UCSD-AML1 (cell line): ENCODE measurements around the gene PAK3.

Experiments used
- DNase-seq: peaks from one replicate; lab custom pipeline; 2025; ENCODE audit not compliant: unreplicated experiment; lab: John Stamatoyannopoulos, UW

The PAK3 gene

GRCh38 chrX:111095974-111096895 is at the start of gene PAK3:
Gene PAK3, plus strand, starts transcription at chrX:111096191. Its CDS starts 26,913 bp downstream, at chrX:111123104.
- no peak for DNase-seq

GRCh38 chrX:111047575-111047974 is 48.4 kb upstream of the PAK3 start:
- DNase-seq = no peak

- DNase-seq = no peak
Measured at GRCh38 chrX:111052478-111052877, 43.5 kb upstream of the PAK3 start.

GRCh38 chrX:111071542-111072277 is 24.3 kb upstream of the PAK3 start:
- no peak for DNase-seq

- no peak for DNase-seq
Measured at GRCh38 chrX:111083081-111083480, 12.9 kb upstream of the PAK3 start.

GRCh38 chrX:111086591-111087006 is 9.4 kb upstream of the PAK3 start:
- no peak for DNase-seq

GRCh38 chrX:111088628-111089027 is 7.4 kb upstream of the PAK3 start:
- no peak for DNase-seq

- DNase-seq = no peak
Measured at GRCh38 chrX:111090458-111090857, 5.5 kb upstream of the PAK3 start.

- peak; percentile 43 for DNase-seq
Measured at GRCh38 chrX:111098874-111099273, 2.9 kb downstream of the PAK3 start.

- peak; percentile 12 for DNase-seq
Measured at GRCh38 chrX:111100191-111100590, 4.2 kb downstream of the PAK3 start.

GRCh38 chrX:111101580-111101979 is 5.6 kb downstream of the PAK3 start:
- no peak for DNase-seq

GRCh38 chrX:111102636-111103035 is 6.6 kb downstream of the PAK3 start:
- DNase-seq = no peak

- DNase-seq = no peak
Measured at GRCh38 chrX:111103246-111103645, 7.3 kb downstream of the PAK3 start.

GRCh38 chrX:111110098-111110775 is 14.2 kb downstream of the PAK3 start:
- DNase-seq = no peak

GRCh38 chrX:111114806-111115205 is 18.8 kb downstream of the PAK3 start:
- DNase-seq = no peak

GRCh38 chrX:111116666-111117065 is 20.7 kb downstream of the PAK3 start:
- no peak for DNase-seq

- DNase-seq = no peak
Measured at GRCh38 chrX:111119341-111119740, 23.4 kb downstream of the PAK3 start.

GRCh38 chrX:111123125-111123524 is 27.1 kb downstream of the PAK3 start:
- DNase-seq = no peak

GRCh38 chrX:111123606-111124179 is 27.7 kb downstream of the PAK3 start:
- no peak for DNase-seq

GRCh38 chrX:111124418-111124817 is 28.4 kb downstream of the PAK3 start:
- no peak for DNase-seq

GRCh38 chrX:111127038-111127437 is 31.0 kb downstream of the PAK3 start:
- no peak for DNase-seq
